HG03039 (cell line): Measurements from ENCODE around the gene CACNA1E.

Experiments used
- ATAC-seq: cut with Tn5 transposase; IDR thresholded peaks from one replicate; pipeline ENCODE4 v1.9.1; 2021; ENCODE audit warnings: mild to moderate bottlenecking, moderate library complexity; ENCODE audit not compliant: unreplicated experiment

Gene CACNA1E

GRCh38 chr1:181482521-181483284 is 614 bp upstream of the CACNA1E start:
- peak; percentile 42 for ATAC-seq

- ATAC-seq, result no peak
Measured at GRCh38 chr1:181484821-181485220, 1.5 kb downstream of the CACNA1E start.

DNA sequence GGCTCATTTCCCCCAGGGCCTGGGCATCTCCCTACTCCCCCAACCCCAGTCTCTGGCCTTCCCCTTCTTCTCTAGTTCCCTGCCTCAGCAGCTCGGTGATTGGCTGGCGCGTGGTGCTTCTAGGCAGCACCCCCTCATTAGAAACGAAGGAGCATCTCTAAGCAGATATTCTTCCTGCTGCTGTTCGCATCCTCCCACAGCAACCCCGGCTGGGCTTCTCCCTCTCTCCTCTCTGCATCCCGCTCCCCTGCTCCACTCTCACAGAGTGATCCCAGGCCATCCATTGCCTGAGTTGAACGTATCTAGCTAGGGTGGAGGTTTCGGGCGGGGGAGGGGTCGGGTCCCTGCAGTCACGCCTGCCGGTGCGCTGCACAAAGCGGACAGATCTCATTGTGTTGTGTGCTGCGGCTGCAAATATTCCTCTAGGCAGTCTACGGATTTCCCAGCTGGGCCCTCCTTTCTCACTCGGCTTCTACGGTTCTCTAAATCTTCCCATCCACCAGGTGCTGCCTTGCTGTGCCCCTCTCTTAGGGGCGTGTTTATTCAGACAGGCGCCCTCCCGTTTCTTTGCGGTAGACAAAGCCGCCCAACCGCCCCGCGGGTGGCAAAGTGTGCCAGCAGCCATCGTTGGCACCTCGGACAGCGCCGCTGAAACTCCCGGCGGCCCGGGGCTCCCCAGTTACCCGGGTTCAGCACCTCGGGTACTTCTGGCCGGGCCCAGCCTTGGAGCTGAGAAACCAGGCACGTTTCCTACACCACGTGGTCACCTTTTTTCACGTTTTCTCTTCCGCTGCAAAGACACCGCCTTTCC is 2.2 kb downstream of the CACNA1E start:
- peak; percentile 51 for ATAC-seq

GRCh38 chr1:181486098-181486420 is 2.7 kb downstream of the CACNA1E start:
- no peak for ATAC-seq

- no peak for ATAC-seq
Measured at GRCh38 chr1:181488866-181489265, 5.5 kb downstream of the CACNA1E start.

GRCh38 chr1:181490276-181490675 is 7.0 kb downstream of the CACNA1E start:
- no peak for ATAC-seq

- ATAC-seq, result no peak
Measured at GRCh38 chr1:181490740-181491712, 7.7 kb downstream of the CACNA1E start.

DNA sequence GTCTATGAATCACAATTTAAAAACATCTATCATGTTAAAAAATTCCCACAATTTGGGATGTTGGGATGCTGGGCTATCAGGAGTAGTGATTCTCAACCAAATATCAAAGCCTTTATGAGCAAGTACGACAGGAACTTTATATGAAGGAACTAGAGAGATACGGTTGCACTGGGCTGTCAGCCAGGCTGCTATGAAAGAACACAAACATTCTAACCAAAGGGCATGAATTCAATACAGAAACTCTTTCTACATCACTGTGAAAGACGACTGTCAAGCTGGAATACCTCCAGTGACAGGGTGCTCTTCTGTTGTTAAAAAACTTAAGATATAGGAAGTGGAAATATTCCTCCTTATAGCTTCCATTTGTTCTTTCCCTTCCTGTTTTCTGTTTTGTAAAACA is 9.8 kb downstream of the CACNA1E start:
- no peak for ATAC-seq

DNA sequence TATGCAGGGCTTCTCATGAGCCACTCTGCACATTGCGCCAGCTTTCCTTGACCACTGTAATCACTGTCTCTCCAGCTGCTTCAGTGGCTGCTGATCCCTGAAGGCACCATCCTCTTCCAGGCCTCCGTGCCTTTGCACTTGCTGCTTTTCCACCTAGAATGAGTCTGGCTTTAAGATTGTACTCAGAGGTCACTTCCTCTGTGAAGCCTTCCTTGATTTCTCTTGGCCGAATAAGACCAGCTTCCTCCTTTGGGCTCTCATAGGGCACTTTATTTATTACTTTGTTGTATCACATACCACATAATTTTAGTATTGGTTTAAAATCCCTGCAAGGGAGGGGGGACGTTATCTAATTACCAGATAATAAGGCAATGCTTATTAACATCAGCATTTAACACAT is 10.6 kb downstream of the CACNA1E start:
- ATAC-seq, result no peak

- ATAC-seq, result no peak
Measured at GRCh38 chr1:181496759-181497158, 13.4 kb downstream of the CACNA1E start.

GRCh38 chr1:181497870-181498269 is 14.6 kb downstream of the CACNA1E start:
- ATAC-seq, result no peak

GRCh38 chr1:181499825-181500224 is 16.5 kb downstream of the CACNA1E start:
- no peak for ATAC-seq

DNA sequence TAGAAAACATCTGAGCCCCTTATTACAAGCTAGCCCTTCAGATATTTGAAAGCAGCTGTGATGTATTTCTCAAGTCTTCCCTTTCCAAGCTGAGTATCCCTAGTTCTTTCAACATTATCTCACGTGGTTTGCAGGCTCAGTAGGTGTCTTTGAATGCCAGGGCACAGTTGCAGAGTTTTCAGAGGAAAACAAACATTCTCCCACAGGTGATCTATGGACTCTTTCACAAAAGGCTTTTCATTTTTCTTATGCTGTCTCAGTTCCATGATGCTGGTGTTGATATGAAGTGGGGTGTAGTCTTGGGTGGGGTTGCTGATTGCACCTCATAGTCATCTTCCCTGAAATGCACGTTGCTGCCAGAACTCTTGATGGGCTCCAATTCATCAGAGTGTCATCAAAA is 17.3 kb downstream of the CACNA1E start:
- no peak for ATAC-seq

GRCh38 chr1:181501612-181502011 is 18.3 kb downstream of the CACNA1E start:
- no peak for ATAC-seq

DNA sequence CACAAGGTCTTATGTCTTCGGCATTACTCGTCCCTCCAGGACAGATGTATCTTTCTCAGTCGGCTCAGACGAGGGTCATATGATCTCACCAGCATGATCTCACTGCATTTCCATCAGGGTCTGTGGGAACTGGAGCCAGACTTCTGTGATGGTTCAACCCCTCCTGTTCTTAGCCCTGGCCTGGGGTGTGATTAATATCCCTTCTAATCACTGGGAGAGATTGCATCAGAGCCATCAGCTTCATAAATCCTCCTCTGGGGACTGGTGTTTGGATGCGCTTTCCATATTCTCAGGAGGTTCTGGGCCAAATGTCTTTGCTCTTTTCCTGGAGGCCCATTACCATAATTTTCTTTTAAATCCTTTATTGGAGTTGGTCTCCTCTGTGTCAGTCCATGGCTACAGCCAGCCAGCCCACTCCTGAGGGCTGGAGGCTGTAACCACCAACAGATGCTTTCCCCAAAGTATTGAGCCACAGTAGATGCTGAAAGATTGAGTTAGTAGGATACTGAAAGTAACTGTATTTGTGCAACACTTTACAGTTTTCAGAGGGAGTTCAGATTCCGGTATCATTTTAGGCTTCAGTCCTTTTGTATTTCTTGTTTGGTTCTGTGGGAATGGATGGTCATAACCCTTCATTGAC is 20.0 kb downstream of the CACNA1E start:
- no peak for ATAC-seq

- ATAC-seq, result peak; percentile 50
Measured at GRCh38 chr1:181504399-181504842, 21.1 kb downstream of the CACNA1E start.

DNA sequence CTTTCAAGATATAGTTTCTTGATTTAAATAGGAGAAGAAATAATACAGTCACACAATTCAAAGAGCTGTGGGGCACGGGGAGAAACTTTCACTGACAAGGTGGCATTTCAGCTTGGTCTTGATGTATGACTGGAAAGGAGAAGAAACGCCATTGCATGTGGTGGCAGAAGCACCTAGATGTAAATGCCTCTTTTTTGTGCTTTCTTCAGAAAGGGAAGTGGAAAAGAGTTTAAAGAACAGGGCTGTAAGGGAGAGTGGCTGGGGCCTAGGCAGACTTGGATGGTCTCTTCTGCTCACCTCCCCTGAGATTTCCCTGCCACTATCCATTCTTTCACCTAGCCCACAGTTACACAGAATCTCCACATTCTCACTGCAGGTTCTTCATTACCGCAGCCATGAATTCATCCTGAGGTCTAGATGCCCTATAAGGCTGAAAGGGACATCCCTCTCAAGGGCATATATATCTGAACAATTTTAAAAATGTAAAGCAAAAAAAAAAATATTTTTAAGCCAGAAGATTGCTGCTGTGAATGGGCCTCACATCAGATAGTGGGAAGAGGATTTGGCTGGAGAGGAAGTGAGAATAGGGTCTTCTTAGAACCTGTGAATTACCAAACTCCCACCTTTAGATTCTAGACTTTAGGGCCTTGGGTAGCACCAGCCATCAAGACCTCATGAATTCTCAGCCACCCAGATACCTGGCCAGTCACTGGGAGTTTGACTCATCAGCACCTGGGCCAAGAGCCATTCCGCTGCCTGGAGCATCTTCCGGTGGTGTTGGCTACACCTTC is 23.4 kb downstream of the CACNA1E start:
- no peak for ATAC-seq

- no peak for ATAC-seq
Measured at GRCh38 chr1:181508486-181509165, 25.3 kb downstream of the CACNA1E start.

DNA sequence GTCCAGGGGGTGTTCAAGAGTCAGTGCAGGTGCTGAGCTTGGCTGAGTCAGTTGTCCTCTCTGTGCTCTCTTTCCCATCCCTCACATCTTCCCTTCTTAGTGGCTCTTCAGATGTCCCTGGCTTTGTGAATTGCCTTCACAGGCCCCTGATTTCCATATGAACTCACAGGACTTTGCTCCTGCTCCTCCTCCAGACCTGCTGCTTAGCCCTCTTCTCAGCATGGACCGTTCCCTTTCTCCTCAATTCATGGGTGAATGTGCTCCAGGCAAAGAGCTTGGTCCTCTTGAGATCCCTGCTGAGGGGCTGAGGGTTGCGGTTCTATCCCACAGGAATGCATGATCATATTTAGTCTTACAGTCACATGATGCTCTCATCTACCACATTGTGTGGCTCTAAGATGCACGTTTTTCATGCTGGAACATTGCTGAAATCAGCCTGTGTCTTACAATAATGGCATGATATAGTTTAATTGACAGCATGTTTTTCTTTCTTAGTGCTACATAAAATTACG is 30.5 kb downstream of the CACNA1E start:
- ATAC-seq, result no peak
